Large intestine (tissue), 3 donors: ENCODE data around the gene PCDHGB6. TPM values are rescaled to one million over a fixed set of nuclear protein-coding genes. Genes with fewer than 3 reads are reported as not detected.
A peak's percentile ranks its signal among the peaks of the same experiment; 100 is the strongest.
"Not testable (repeated sequence)": the region's sequence is repeated elsewhere in the genome, so short reads cannot be mapped to it uniquely, and the experiment has no call there.

Experiments
- DNase-seq, 2 donors: peaks; one replicate each; pipeline versions ENCODE4 v3.0.0 to v3.0.0-alpha.2; 2013
- H3K27ac ChIP-seq: one replicate; pipeline ENCODE4 v1.5.1; 2013; ENCODE audit warnings: low read length
- H3K27me3 ChIP-seq: 2 replicates; pipeline ENCODE4 v1.6.1; 2013; ENCODE audit warnings: low read length; ENCODE audit not compliant: control insufficient read depth, insufficient read depth
- H3K36me3 ChIP-seq: 2 replicates; pipeline ENCODE4 v1.6.1; 2013; ENCODE audit warnings: low read length; ENCODE audit not compliant: control insufficient read depth, insufficient read depth
- H3K4me1 ChIP-seq: one replicate; pipeline ENCODE4 v1.6.1; 2013; ENCODE audit warnings: low read length; ENCODE audit not compliant: control insufficient read depth, insufficient read depth
- H3K4me3 ChIP-seq: one replicate; pipeline ENCODE4 v1.5.1; 2013; ENCODE audit warnings: low read length
- H3K9me3 ChIP-seq: one replicate; pipeline ENCODE4 v1.6.1; 2013; ENCODE audit warnings: mild to moderate bottlenecking, low read depth, low read length, moderate library complexity; ENCODE audit not compliant: control insufficient read depth
- WGBS: methylation state at CpG from one replicate; pipeline ENCODE4 v1.1.5; 2013; ENCODE audit warnings: low lambda C conversion rate; ENCODE audit not compliant: insufficient coverage; 5-methylcytosine and 5-hydroxymethylcytosine counted together
- polyA plus RNA-seq: library from polyadenylated mRNA; unstranded; fragments of 120-200 nt; gene quantifications from one replicate; pipeline ENCODE4 v1.2.1, GENCODE V29; 2013

The PCDHGB6 gene
- polyA plus RNA-seq, 1 donor: 2.9 TPM

GRCh38 chr5:141403387-141403786, 4.4 kb upstream of the PCDHGB6 start:
- Histone ChIP-seq H3K9me3 (peaks cover 44% of the 10 kb centered on the region), H3K27me3 (peaks cover 57% of the 10 kb centered on the region), H3K27ac (no peak overlapping the region), H3K36me3 (no peaks in the 10 kb centered on the region), H3K4me1 (no peaks in the 10 kb centered on the region), H3K4me3 (no peak overlapping the region)
- WGBS: no CpG with 5 or more reads among the region's 22 CpGs
- no peak for DNase-seq

DNA sequence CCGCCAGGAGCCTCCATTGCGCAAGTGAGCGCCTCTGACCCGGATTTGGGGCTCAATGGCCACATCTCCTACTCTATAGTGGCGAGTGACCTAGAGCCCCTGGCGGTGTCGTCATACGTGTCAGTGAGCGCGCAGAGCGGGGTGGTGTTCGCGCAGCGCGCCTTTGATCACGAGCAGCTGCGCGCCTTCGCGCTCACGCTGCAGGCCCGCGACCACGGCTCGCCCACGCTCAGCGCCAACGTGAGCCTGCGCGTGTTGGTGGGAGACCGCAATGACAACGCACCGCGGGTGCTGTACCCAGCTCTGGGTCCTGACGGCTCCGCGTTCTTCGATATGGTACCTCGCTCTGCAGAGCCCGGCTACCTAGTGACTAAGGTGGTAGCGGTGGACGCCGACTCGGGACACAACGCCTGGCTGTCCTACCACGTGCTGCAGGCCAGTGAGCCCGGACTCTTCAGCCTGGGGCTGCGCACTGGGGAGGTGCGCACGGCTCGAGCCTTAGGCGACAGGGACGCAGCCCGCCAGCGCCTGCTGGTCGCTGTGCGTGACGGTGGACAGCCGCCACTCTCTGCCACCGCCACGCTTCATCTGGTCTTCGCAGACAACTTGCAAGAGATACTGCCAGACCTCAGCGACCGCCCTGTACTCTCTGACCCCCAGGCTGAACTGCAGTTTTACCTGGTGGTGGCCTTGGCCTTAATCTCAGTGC, 1.9 kb downstream of the PCDHGB6 start:
- H3K36me3 ChIP-seq: no peaks in the 10 kb centered on the region
- H3K27ac ChIP-seq: no peak overlapping the region
- H3K4me1 ChIP-seq: no peaks in the 10 kb centered on the region
- H3K9me3 ChIP-seq: peaks cover 45% of the 10 kb centered on the region
- no peak overlapping the region for H3K4me3 ChIP-seq
- H3K27me3 ChIP-seq: peaks cover 63% of the 10 kb centered on the region
- no CpG with 5 or more reads among the region's 64 CpGs for WGBS
- DNase-seq: no peak

- Histone ChIP-seq H3K4me1 (no peaks in the 10 kb centered on the region), H3K4me3 (no peak overlapping the region), H3K27me3 (peaks cover 66% of the 10 kb centered on the region), H3K27ac (no peak overlapping the region), H3K9me3 (peaks cover 50% of the 10 kb centered on the region), H3K36me3 (no peaks in the 10 kb centered on the region)
- no peak for DNase-seq
- WGBS: 70% methylated on average over 2 of the region's 3 CpGs
Measured at GRCh38 chr5:141411575-141411974, 3.8 kb downstream of the PCDHGB6 start.

- H3K4me3 ChIP-seq: peak within 1 kb of the TSS; percentile 51
- no peak within 1 kb of the TSS for H3K27ac ChIP-seq
- DNase-seq: peak in 1 of 2 donors; percentile 69
- peaks cover 52% of the 10 kb centered on the region for H3K9me3 ChIP-seq
- no peaks in the 10 kb centered on the region for H3K4me1 ChIP-seq
- WGBS: no CpG with 5 or more reads among the region's 31 CpGs
- H3K27me3 ChIP-seq: peaks cover 68% of the 10 kb centered on the region
- no peaks in the 10 kb centered on the region for H3K36me3 ChIP-seq
Measured at GRCh38 chr5:141412854-141413539, 5.2 kb downstream of the PCDHGB6 start, which contains the start of gene PCDHGA10. Gene PCDHGA10, plus strand, starts transcription at chr5:141412987. Its CDS starts 189 bp downstream, at chr5:141413176.

- no peaks in the 10 kb centered on the region for H3K36me3 ChIP-seq
- H3K9me3 ChIP-seq: peaks cover 52% of the 10 kb centered on the region
- H3K27me3 ChIP-seq: peaks cover 69% of the 10 kb centered on the region
- H3K4me1 ChIP-seq: no peaks in the 10 kb centered on the region
- H3K27ac ChIP-seq: no peak overlapping the region
- peak overlapping the region; percentile 51 for H3K4me3 ChIP-seq
- DNase-seq: peak in 1 of 2 donors; percentile 22
- no CpG with 5 or more reads among the region's 25 CpGs for WGBS
Measured at GRCh38 chr5:141413540-141414069, 5.8 kb downstream of the PCDHGB6 start.

DNA sequence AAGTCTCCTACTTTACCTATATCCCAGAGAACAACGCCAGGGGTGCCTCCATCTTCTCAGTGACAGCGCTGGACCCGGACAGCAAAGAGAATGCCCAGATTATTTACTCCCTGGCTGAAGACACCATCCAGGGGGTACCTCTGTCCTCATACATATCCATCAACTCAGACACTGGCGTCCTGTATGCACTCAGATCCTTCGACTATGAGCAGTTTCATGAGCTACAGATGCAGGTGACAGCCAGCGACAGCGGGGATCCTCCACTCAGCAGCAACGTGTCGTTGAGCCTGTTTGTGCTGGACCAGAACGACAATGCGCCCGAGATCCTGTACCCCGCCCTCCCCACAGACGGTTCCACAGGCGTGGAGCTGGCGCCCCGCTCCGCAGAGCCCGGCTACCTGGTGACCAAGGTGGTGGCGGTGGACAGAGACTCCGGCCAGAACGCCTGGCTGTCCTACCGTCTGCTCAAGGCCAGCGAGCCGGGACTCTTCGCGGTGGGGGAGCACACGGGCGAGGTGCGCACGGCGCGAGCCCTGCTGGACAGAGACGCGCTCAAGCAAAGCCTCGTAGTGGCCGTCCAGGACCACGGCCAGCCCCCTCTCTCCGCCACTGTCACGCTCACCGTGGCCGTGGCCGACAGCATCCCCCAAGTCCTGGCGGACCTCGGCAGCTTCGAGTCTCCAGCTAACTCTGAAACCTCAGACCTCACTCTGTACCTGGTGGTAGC, 6.9 kb downstream of the PCDHGB6 start:
- Histone ChIP-seq H3K27me3 (peaks cover 69% of the 10 kb centered on the region), H3K9me3 (peaks cover 51% of the 10 kb centered on the region)
- H3K27ac ChIP-seq, H3K4me1 ChIP-seq, H3K4me3 ChIP-seq, H3K36me3 ChIP-seq, DNase-seq: not testable (repeated sequence)
- WGBS: no CpG with 5 or more reads among the region's 46 CpGs

- Histone ChIP-seq H3K27me3 (peaks cover 67% of the 10 kb centered on the region), H3K9me3 (peaks cover 51% of the 10 kb centered on the region)
- not testable (repeated sequence) for DNase-seq, H3K4me3 ChIP-seq, H3K4me1 ChIP-seq, H3K36me3 ChIP-seq, H3K27ac ChIP-seq
- 17% methylated on average over 1 of the region's 24 CpGs for WGBS
Measured at GRCh38 chr5:141415275-141415618, 7.4 kb downstream of the PCDHGB6 start.

GRCh38 chr5:141417494-141418172, 9.8 kb downstream of the PCDHGB6 start, which contains the start of gene PCDHGB7:
Gene PCDHGB7, plus strand, starts transcription at chr5:141417677. Its CDS starts 183 bp downstream, at chr5:141417860.
- not testable (repeated sequence) for H3K36me3 ChIP-seq, H3K4me1 ChIP-seq, H3K27ac ChIP-seq
- Histone ChIP-seq H3K27me3 (peaks cover 77% of the 10 kb centered on the region), H3K9me3 (peaks cover 55% of the 10 kb centered on the region), H3K4me3 (peak within 1 kb of the TSS; percentile 31)
- no CpG with 5 or more reads among the region's 47 CpGs for WGBS
- peak; percentile 38 to 49 for DNase-seq

DNA sequence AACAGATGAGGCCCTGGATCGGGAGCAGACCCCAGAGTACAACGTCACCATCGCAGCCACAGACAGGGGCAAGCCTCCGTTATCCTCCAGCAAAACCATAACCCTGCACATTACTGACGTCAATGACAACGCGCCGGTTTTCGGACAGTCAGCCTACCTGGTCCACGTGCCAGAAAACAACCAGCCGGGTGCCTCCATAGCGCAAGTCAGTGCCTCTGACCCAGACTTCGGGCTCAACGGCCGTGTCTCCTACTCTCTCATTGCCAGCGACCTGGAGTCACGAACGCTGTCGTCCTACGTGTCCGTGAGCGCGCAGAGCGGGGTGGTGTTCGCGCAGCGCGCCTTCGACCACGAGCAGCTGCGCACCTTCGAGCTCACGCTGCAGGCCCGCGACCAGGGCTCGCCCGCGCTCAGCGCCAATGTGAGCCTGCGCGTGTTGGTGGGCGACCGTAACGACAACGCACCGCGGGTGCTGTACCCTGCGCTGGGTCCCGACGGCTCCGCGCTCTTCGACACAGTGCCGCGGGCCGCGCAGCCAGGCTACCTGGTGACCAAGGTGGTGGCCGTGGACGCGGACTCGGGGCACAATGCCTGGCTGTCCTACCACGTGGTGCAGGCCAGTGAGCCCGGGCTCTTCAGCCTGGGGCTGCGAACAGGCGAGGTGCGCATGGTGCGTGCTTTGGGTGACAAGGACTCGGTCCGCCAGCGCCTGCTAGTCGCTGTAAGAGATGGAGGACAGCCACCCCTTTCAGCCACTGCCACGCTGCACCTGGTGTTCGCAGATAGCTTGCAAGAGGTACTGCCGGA, 11.5 kb downstream of the PCDHGB6 start:
- WGBS: no CpG with 5 or more reads among the region's 74 CpGs
- Histone ChIP-seq H3K9me3 (peaks cover 68% of the 10 kb centered on the region), H3K27ac (no peak overlapping the region), H3K4me3 (no peak overlapping the region), H3K36me3 (no peaks in the 10 kb centered on the region), H3K27me3 (peaks cover 71% of the 10 kb centered on the region), H3K4me1 (no peaks in the 10 kb centered on the region)
- DNase-seq: no peak
